Spinal cord (tissue), 10 donors: Measurements from ENCODE around the gene ACTN1. TPM values are rescaled to one million over a fixed set of nuclear protein-coding genes. Genes with fewer than 3 reads are reported as not detected.
A peak's percentile ranks its signal among the peaks of the same experiment; 100 is the strongest.
"Not testable (repeated sequence)": the region's sequence is repeated elsewhere in the genome, so short reads cannot be mapped to it uniquely, and the experiment has no call there.

Experiments
- DNase-seq, 6 donors: peaks; one replicate each; pipeline versions ENCODE4 v3.0.0 to v3.0.0-alpha.2; 2013 to 2015; ENCODE audit warnings: low spot score in 6 of 6, low read depth in 4 of 6
- H3K27ac ChIP-seq: one replicate; pipeline ENCODE4 v1.5.1; 2013; ENCODE audit warnings: low read depth, low read length, control low read depth
- H3K27me3 ChIP-seq: one replicate; pipeline ENCODE4 v1.6.1; 2013; ENCODE audit warnings: low read length; ENCODE audit not compliant: control insufficient read depth, insufficient read depth
- H3K36me3 ChIP-seq: one replicate; pipeline ENCODE4 v1.6.1; 2013; ENCODE audit warnings: low read length; ENCODE audit not compliant: control insufficient read depth, insufficient read depth
- H3K4me1 ChIP-seq: one replicate; pipeline ENCODE4 v1.6.1; 2013; ENCODE audit warnings: low read length; ENCODE audit not compliant: control insufficient read depth, insufficient read depth
- H3K4me3 ChIP-seq: one replicate; pipeline ENCODE4 v1.5.1; 2013; ENCODE audit warnings: low read depth, low read length, control low read depth
- H3K9me3 ChIP-seq: one replicate; pipeline ENCODE4 v1.6.1; 2013; ENCODE audit warnings: low read length; ENCODE audit not compliant: control insufficient read depth, insufficient read depth
- WGBS: methylation state at CpG from one replicate; pipeline ENCODE4 v1.1.5; 2013; ENCODE audit warnings: missing lambda C conversion rate; ENCODE audit not compliant: insufficient coverage; 5-methylcytosine and 5-hydroxymethylcytosine counted together
- polyA plus RNA-seq, 2 donors: library from polyadenylated mRNA; unstranded; fragments of 120-200 nt; gene quantifications; one replicate each; pipeline ENCODE4 v1.2.1, GENCODE V29; 2013; ENCODE audit not compliant: insufficient read length in 2 of 2
- total RNA-seq, 2 donors: library from RNA; depleted of rRNA in 1 of 2; stranded (reverse); fragments of 120-200 nt in 1 of 2; fragments of >200 nt in 1 of 2; gene quantifications; one replicate each; pipeline versions ENCODE4 v1.2.3 to v1.2.4, GENCODE V29; 2013 to 2014
- donor health status: healthy.

Gene ACTN1
- total and polyA plus RNA-seq, 4 donors = 41.6 to 49.4 (median 46.2) TPM

- no peaks in the 10 kb centered on the region for H3K27me3 ChIP-seq
- peak; percentile 57 to 97 (median 78) for DNase-seq
- no peaks in the 10 kb centered on the region for H3K4me1 ChIP-seq
- no peak overlapping the region for H3K4me3 ChIP-seq
- H3K27ac ChIP-seq = no peak overlapping the region
- no CpG with 5 or more reads among the region's 2 CpGs for WGBS
- no peaks in the 10 kb centered on the region for H3K36me3 ChIP-seq
- peaks cover 3% of the 10 kb centered on the region for H3K9me3 ChIP-seq
Observed at GRCh38 chr14:68862954-68863594, 116.0 kb downstream of the ACTN1 start.

GRCh38 chr14:68860771-68861170, 118.3 kb downstream of the ACTN1 start:
- H3K4me1 ChIP-seq = no peaks in the 10 kb centered on the region
- H3K36me3 ChIP-seq = no peaks in the 10 kb centered on the region
- no peak for DNase-seq
- no peaks in the 10 kb centered on the region for H3K27me3 ChIP-seq
- H3K4me3 ChIP-seq = no peak overlapping the region
- peaks cover 2% of the 10 kb centered on the region for H3K9me3 ChIP-seq
- 96% methylated on average over 4 of the region's 5 CpGs for WGBS
- no peak overlapping the region for H3K27ac ChIP-seq

GRCh38 chr14:68857516-68858070, 121.5 kb downstream of the ACTN1 start:
- H3K36me3 ChIP-seq = no peaks in the 10 kb centered on the region
- 93% methylated on average over 3 of the region's 5 CpGs for WGBS

GRCh38 chr14:68856572-68856971, 122.5 kb downstream of the ACTN1 start:
- no peak overlapping the region for H3K4me3 ChIP-seq
- no peaks in the 10 kb centered on the region for H3K36me3 ChIP-seq
- no peaks in the 10 kb centered on the region for H3K9me3 ChIP-seq
- WGBS = 100% methylated on average over 3 of the region's 6 CpGs
- H3K27me3 ChIP-seq = no peaks in the 10 kb centered on the region
- H3K4me1 ChIP-seq = no peaks in the 10 kb centered on the region
- H3K27ac ChIP-seq = no peak overlapping the region
- no peak for DNase-seq

More at GRCh38 chr14:68857516-68858070, 121.5 kb downstream of the ACTN1 start:
- H3K9me3 ChIP-seq = no peaks in the 10 kb centered on the region
- no peaks in the 10 kb centered on the region for H3K27me3 ChIP-seq
- no peaks in the 10 kb centered on the region for H3K4me1 ChIP-seq
- no peak overlapping the region for H3K27ac ChIP-seq
- H3K4me3 ChIP-seq = no peak overlapping the region
- DNase-seq = no peak

- Histone ChIP-seq H3K4me3 (no peak overlapping the region), H3K9me3 (no peaks in the 10 kb centered on the region), H3K36me3 (no peaks in the 10 kb centered on the region), H3K4me1 (no peaks in the 10 kb centered on the region), H3K27me3 (no peaks in the 10 kb centered on the region), H3K27ac (no peak overlapping the region)
- DNase-seq = no peak
- WGBS = 90% methylated on average over 6 of the region's 7 CpGs
Observed at GRCh38 chr14:68854421-68854820, 124.7 kb downstream of the ACTN1 start.

GRCh38 chr14:68853749-68854148, 125.4 kb downstream of the ACTN1 start:
- Histone ChIP-seq H3K4me1 (no peaks in the 10 kb centered on the region), H3K36me3 (no peaks in the 10 kb centered on the region), H3K27me3 (no peaks in the 10 kb centered on the region), H3K27ac (no peak overlapping the region), H3K4me3 (no peak overlapping the region), H3K9me3 (no peaks in the 10 kb centered on the region)
- DNase-seq = no peak
- WGBS = 94% methylated on average over 6 of the region's 6 CpGs

GRCh38 chr14:68852493-68852892, 126.6 kb downstream of the ACTN1 start:
- H3K4me3 ChIP-seq, H3K27ac ChIP-seq: not testable (repeated sequence)
- 92% methylated on average over 4 of the region's 7 CpGs for WGBS

GRCh38 chr14:68851078-68851477, 128.0 kb downstream of the ACTN1 start:
- Histone ChIP-seq H3K36me3 (no peaks in the 10 kb centered on the region), H3K27me3 (no peaks in the 10 kb centered on the region), H3K9me3 (no peaks in the 10 kb centered on the region), H3K27ac (no peak overlapping the region), H3K4me1 (no peaks in the 10 kb centered on the region), H3K4me3 (no peak overlapping the region)
- 72% methylated on average over 2 of the region's 5 CpGs for WGBS
- no peak for DNase-seq

More at GRCh38 chr14:68852493-68852892, 126.6 kb downstream of the ACTN1 start:
- H3K27me3 ChIP-seq, H3K4me1 ChIP-seq, DNase-seq, H3K36me3 ChIP-seq, H3K9me3 ChIP-seq: not testable (repeated sequence)

GRCh38 chr14:68849416-68849815, 129.7 kb downstream of the ACTN1 start:
- H3K9me3 ChIP-seq = no peaks in the 10 kb centered on the region
- 77% methylated on average over 3 of the region's 3 CpGs for WGBS
- no peak for DNase-seq

GRCh38 chr14:68848253-68848652, 130.8 kb downstream of the ACTN1 start:
- H3K4me1 ChIP-seq = peaks cover 7% of the 10 kb centered on the region
- DNase-seq = no peak
- no CpG with 5 or more reads among the region's 1 CpG for WGBS
- no peaks in the 10 kb centered on the region for H3K9me3 ChIP-seq
- no peak overlapping the region for H3K4me3 ChIP-seq
- no peaks in the 10 kb centered on the region for H3K27me3 ChIP-seq
- no peak overlapping the region for H3K27ac ChIP-seq
- H3K36me3 ChIP-seq = no peaks in the 10 kb centered on the region

More at GRCh38 chr14:68849416-68849815, 129.7 kb downstream of the ACTN1 start:
- no peak overlapping the region for H3K27ac ChIP-seq
- H3K27me3 ChIP-seq = no peaks in the 10 kb centered on the region
- H3K36me3 ChIP-seq = no peaks in the 10 kb centered on the region
- H3K4me1 ChIP-seq = no peaks in the 10 kb centered on the region
- no peak overlapping the region for H3K4me3 ChIP-seq
